Uterus (tissue), 2 donors: Measurements from ENCODE around the gene SH3GL3.

Experiments
- CTCF ChIP-seq, 4 experiments: fragments of 200-600 bp in 2 of 4; fragments of 450-650 bp in 2 of 4; sonication (generic) in 2 of 4; IDR thresholded peaks; one replicate each; pipeline ENCODE4 v1.5.1; 2016 to 2019; ENCODE audit warnings: antibody characterized with exemption in 4 of 4, mild to moderate bottlenecking in 2 of 4, moderate library complexity in 1 of 4
- POLR2A ChIP-seq, 2 donors: fragments of 450-650 bp; IDR thresholded peaks; one replicate each; pipeline ENCODE4 v1.6.1; 2016; ENCODE audit warnings: antibody characterized with exemption in 2 of 2, mild to moderate bottlenecking in 1 of 2, moderate library complexity in 1 of 2

- TF ChIP-seq POLR2A (IDR thresholded peaks at IDR 0.05), result no peak
- TF ChIP-seq CTCF (IDR thresholded peaks at IDR 0.05), result no peak
Measured at GRCh38 chr15:83457149-83457548, 10.0 kb downstream of the SH3GL3 start.
